ENCODE data around the gene RRP1. TPM values are rescaled to one million over a fixed set of nuclear protein-coding genes. Genes with fewer than 3 reads are reported as not detected.

RRP1 gene
- total RNA-seq, 1 experiment from 2014 or later = 76.7 TPM

GRCh38 chr21:43832648-43833047, 43.3 kb downstream of the RRP1 start:
- Histone ChIP-seq H2AFZ (ENCODE audit: low read length) (no peak overlapping the region), H3K9ac (ENCODE audit: extremely low read depth, insufficient read length, low read length) (no peak overlapping the region), H3K4me2 (ENCODE audit: insufficient read depth, insufficient read length, low read length) (no peak overlapping the region), H3K23ac (ENCODE audit: insufficient read length, low read depth, low read length) (no peak overlapping the region), H4K91ac (ENCODE audit: insufficient read length, low read depth, low read length) (no peak overlapping the region), H3K27ac (ENCODE audit: insufficient read length, low read depth, low read length) (no peak overlapping the region), H2BK20ac (ENCODE audit: low read depth, low read length, poor library complexity, severe bottlenecking) (no peak overlapping the region), H3K18ac (ENCODE audit: insufficient read length, low read depth, low read length) (no peak overlapping the region), H3K79me2 (ENCODE audit: insufficient read depth, low read length) (no peaks in the 10 kb centered on the region), H2AK5ac (ENCODE audit: insufficient read length, low read length) (no peak overlapping the region), H3K27me3 (ENCODE audit: insufficient read depth, low read length) (no peaks in the 10 kb centered on the region), H3K79me1 (ENCODE audit: insufficient read depth, low read depth, low read length, poor library complexity, severe bottlenecking) (no peaks in the 10 kb centered on the region), H2BK12ac (ENCODE audit: insufficient read length, low read depth, low read length) (no peak overlapping the region), H2BK5ac (ENCODE audit: insufficient read length, low read length) (no peak overlapping the region), H3K9me3 (ENCODE audit: control insufficient read depth, low read depth, low read length) (no peaks in the 10 kb centered on the region), H3K14ac (ENCODE audit: insufficient read depth, low read length) (no peak overlapping the region; the same call in 1 of the 2 replicates), H3K56ac (ENCODE audit: insufficient read length, low read depth, low read length) (no peak overlapping the region), H2BK15ac (ENCODE audit: low read depth, low read length) (no peak overlapping the region), H4K20me1 (ENCODE audit: control insufficient read depth, insufficient read depth, insufficient read length) (no peaks in the 10 kb centered on the region), H3K23me2 (ENCODE audit: insufficient read length, low read depth, low read length, poor library complexity, severe bottlenecking) (no peaks in the 10 kb centered on the region), H3K4me1 (ENCODE audit: insufficient read depth, low read length) (no peaks in the 10 kb centered on the region), H4K8ac (replicated peaks; ENCODE audit: insufficient read length, low read depth, low read length) (no peak overlapping the region), H3K4ac (ENCODE audit: low read depth, low read length) (no peak overlapping the region), H2BK120ac (ENCODE audit: low read depth, low read length, poor library complexity, severe bottlenecking) (no peak overlapping the region), H4K5ac (ENCODE audit: insufficient read length, low read depth, low read length) (no peak overlapping the region), H3T11ph (ENCODE audit: low read length) (no peak overlapping the region)
- peaks cover 4% of the 10 kb centered on the region for H3K27me3 Mint-ChIP-seq (ENCODE audit: low read depth)
- peaks cover 5 to 11% of the 10 kb centered on the region in 2 experiments; a peak in 2 of 4 replicates for H3K4me1 Mint-ChIP-seq
- no peak overlapping the region for H3K4me3 Mint-ChIP-seq
- TF ChIP-seq CTCF (conservative IDR thresholded peaks at IDR 0.05) = no peak
- H3K27ac Mint-ChIP-seq = no peak overlapping the region
- peaks cover 8 to 9% of the 10 kb centered on the region in 2 experiments for H3K9me3 Mint-ChIP-seq
- no CpG with 5 or more reads among the region's 10 CpGs for WGBS (ENCODE audit: extremely low coverage, insufficient read length, low lambda C conversion rate)
- DNase-seq = no peak
- peaks cover 0 to 4% (median 0%) of the 10 kb centered on the region in 3 experiments; a peak in 2 of 7 replicates for H3K36me3 Mint-ChIP-seq (ENCODE audit: insufficient read depth in 1 of 3, low read depth in 3 of 3)

Data from H9 (cell line).